Activated CD4-positive, alpha-beta T cell treated with anti-CD3 and anti-CD28 coated beads, Interleukin-2, amount 10 ng/mL, durations not matched to agents 24 days and 14 days (primary cell): ENCODE data around the gene MYMX. TPM values are rescaled to one million over a fixed set of nuclear protein-coding genes. Genes with fewer than 3 reads are reported as not detected.

ENCODE experiments used
- DNase-seq: peaks from one replicate; pipeline ENCODE4 v3.0.0; 2022
- H3K27ac Mint-ChIP-seq: one replicate; pipeline ENCODE4 v1.8.0; 2022; ENCODE audit warnings: mild to moderate bottlenecking, mixed read lengths
- H3K27me3 Mint-ChIP-seq: one replicate; pipeline ENCODE4 v1.8.0; 2022; ENCODE audit warnings: mixed read lengths
- H3K36me3 Mint-ChIP-seq: one replicate; pipeline ENCODE4 v1.8.0; 2022; ENCODE audit warnings: low read depth, mild to moderate bottlenecking, mixed read lengths
- H3K4me1 Mint-ChIP-seq: one replicate; pipeline ENCODE4 v1.8.0; 2021; ENCODE audit warnings: mixed read lengths
- H3K4me3 Mint-ChIP-seq: one replicate; pipeline ENCODE4 v1.8.0; 2022; ENCODE audit warnings: mild to moderate bottlenecking, moderate library complexity, mixed read lengths
- H3K9me3 Mint-ChIP-seq: one replicate; pipeline ENCODE4 v1.8.0; 2021; ENCODE audit warnings: mixed read lengths
- intact Hi-C: fragments of 100-400 bp; cut with micrococcal nuclease; formaldehyde crosslinking; loops from one replicate; pipeline ENCODE4 v1.15.1; 2023
- total RNA-seq: library from RNA; stranded (reverse); gene quantifications from 2 replicates; pipeline ENCODE4 v1.2.3, GENCODE V29; 2022

MYMX gene
- not detected in 2 replicates for total RNA-seq

- Mint-ChIP-seq H3K4me1 (peaks cover 9% of the 10 kb centered on the region), H3K27ac (no peak within 1 kb of the TSS)
Observed at GRCh38 chr6:44216677-44217331, at the start of gene MYMX. Gene MYMX (plus strand): TSS chr6:44216926. CDS start chr6:44217472, 546 bp downstream.

DNA sequence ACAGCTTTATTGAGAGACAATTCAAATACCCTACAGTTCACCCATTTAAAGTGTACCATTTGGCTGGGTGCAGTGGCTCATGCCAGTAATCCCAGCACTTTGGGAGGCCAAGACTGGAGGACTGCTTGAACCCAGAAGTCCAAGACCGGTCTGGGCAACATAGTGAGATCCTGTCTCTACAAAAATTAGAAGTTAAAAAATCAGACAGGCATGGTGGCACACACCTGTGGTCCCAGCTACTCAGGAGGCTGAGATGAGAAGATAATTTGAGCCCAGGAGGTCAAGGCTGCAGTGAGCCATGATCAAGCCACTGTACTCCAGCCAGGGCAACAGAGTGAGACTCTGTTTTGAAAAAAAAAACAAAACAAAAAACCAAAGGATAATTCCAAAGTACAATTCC lies 49.2 kb upstream of the MYMX start:
- Mint-ChIP-seq H3K4me1 (peaks cover 9% of the 10 kb centered on the region), H3K9me3 (no peaks in the 10 kb centered on the region), H3K27ac (no peak overlapping the region), H3K27me3 (peaks cover 19% of the 10 kb centered on the region), H3K4me3 (no peak overlapping the region), H3K36me3 (no peaks in the 10 kb centered on the region)
- DNase-seq: no peak
- intact Hi-C loops: no loop called here

More at GRCh38 chr6:44216677-44217331, at the start of gene MYMX:
- Mint-ChIP-seq H3K27me3 (peaks cover 18% of the 10 kb centered on the region), H3K9me3 (no peaks in the 10 kb centered on the region), H3K4me3 (no peak within 1 kb of the TSS), H3K36me3 (no peaks in the 10 kb centered on the region)
- intact Hi-C loops: no loop called here
- DNase-seq: no peak

DNA sequence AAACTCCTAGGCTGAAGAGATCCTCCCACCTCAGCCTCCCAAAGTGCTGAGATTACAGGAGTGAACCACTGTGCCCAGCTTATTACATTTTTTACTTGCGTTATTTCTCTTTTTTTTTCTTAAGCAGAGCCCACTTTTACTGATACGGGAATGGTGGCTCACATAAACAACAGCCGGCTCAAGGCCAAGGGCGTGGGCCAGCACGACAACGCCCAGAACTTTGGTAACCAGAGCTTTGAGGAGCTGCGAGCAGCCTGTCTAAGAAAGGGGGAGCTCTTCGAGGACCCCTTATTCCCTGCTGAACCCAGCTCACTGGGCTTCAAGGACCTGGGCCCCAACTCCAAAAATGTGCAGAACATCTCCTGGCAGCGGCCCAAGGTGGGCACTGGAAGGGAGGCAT lies 47.6 kb upstream of the MYMX start:
- DNase-seq: no peak
- H3K36me3 Mint-ChIP-seq: no peaks in the 10 kb centered on the region
- no peak overlapping the region for H3K4me3 Mint-ChIP-seq
- H3K9me3 Mint-ChIP-seq: no peaks in the 10 kb centered on the region
- H3K27me3 Mint-ChIP-seq: peaks cover 16% of the 10 kb centered on the region
- no peak overlapping the region for H3K27ac Mint-ChIP-seq
- peaks cover 12% of the 10 kb centered on the region for H3K4me1 Mint-ChIP-seq
- intact Hi-C loops: no loop called here

DNA sequence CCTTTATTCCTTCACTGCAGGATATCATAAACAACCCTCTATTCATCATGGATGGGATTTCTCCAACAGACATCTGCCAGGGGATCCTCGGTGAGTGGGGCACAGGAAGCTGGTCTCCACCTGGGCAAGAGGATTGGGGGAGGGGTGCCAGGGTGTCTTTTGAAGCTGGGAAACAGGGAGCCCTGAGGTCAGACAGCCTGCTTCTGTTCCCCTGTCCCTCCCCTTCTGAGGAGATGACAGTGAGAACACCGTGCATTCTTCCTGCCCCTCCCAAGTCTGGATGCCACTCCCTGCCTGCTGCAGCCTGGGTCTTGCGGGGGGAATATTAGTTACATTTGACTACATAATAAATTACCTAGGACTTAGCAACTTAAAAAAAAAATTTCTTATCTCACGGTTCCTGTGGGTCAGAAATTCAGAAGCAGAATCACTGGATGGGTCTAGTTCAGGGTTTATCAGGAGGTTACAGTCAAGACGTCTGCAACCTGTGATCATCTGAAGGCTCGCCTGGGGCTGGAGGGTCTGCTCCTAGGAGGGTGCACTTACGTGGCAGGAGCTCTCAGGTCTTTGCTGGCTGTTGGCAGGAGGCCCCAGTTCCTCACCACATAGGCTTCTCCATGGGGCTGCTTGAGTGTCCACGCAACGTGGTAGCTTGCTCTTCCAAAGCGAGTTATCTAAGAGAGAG lies 46.7 kb upstream of the MYMX start:
- Mint-ChIP-seq H3K27ac (no peak overlapping the region), H3K36me3 (no peaks in the 10 kb centered on the region), H3K4me3 (no peak overlapping the region), H3K9me3 (no peaks in the 10 kb centered on the region), H3K4me1 (peaks cover 12% of the 10 kb centered on the region), H3K27me3 (peaks cover 15% of the 10 kb centered on the region)
- DNase-seq: no peak
- intact Hi-C loops: loop anchor here (5.0 kb wide), 1 partner anchor 52 kb away; the partner anchor contains the start of gene SLC29A1

GRCh38 chr6:44171899-44172546 lies 44.7 kb upstream of the MYMX start:
- Mint-ChIP-seq H3K27ac (no peak overlapping the region), H3K27me3 (peaks cover 14% of the 10 kb centered on the region), H3K4me3 (no peak overlapping the region), H3K36me3 (no peaks in the 10 kb centered on the region), H3K9me3 (no peaks in the 10 kb centered on the region), H3K4me1 (peaks cover 14% of the 10 kb centered on the region)
- intact Hi-C loops: loop anchor here (1.0 to 5.0 kb wide), 4 partner anchors 50 to 166 kb away; partner anchors contain the start of genes SLC29A1 and SLC35B2
- DNase-seq: no peak

- Mint-ChIP-seq H3K4me1 (peaks cover 16% of the 10 kb centered on the region), H3K4me3 (no peak overlapping the region), H3K36me3 (no peaks in the 10 kb centered on the region), H3K9me3 (no peaks in the 10 kb centered on the region), H3K27ac (peak overlapping the region; percentile 29), H3K27me3 (peaks cover 14% of the 10 kb centered on the region)
- peak; percentile 93 for DNase-seq
- intact Hi-C loops: loop anchor here (1.0 to 5.0 kb wide), 4 partner anchors 49 to 165 kb away; partner anchors contain the start of genes SLC29A1 and SLC35B2
Observed at GRCh38 chr6:44172731-44173500, 43.8 kb upstream of the MYMX start.

- Mint-ChIP-seq H3K4me3 (no peak overlapping the region), H3K27ac (no peak overlapping the region), H3K9me3 (no peaks in the 10 kb centered on the region), H3K4me1 (peaks cover 16% of the 10 kb centered on the region), H3K36me3 (no peaks in the 10 kb centered on the region), H3K27me3 (peaks cover 10% of the 10 kb centered on the region)
- intact Hi-C loops: no loop called here
- DNase-seq: no peak
Observed at GRCh38 chr6:44176130-44176761, 40.5 kb upstream of the MYMX start.

GRCh38 chr6:44176762-44177509 lies 39.8 kb upstream of the MYMX start:
- intact Hi-C loops: no loop called here
- DNase-seq: no peak
- H3K27ac Mint-ChIP-seq: no peak overlapping the region
- H3K4me1 Mint-ChIP-seq: peaks cover 15% of the 10 kb centered on the region
- peak overlapping the region; percentile 14 for H3K4me3 Mint-ChIP-seq
- no peaks in the 10 kb centered on the region for H3K9me3 Mint-ChIP-seq
- no peaks in the 10 kb centered on the region for H3K36me3 Mint-ChIP-seq
- H3K27me3 Mint-ChIP-seq: peaks cover 10% of the 10 kb centered on the region

GRCh38 chr6:44177691-44178423 lies 38.9 kb upstream of the MYMX start:
- Mint-ChIP-seq H3K27ac (no peak overlapping the region), H3K27me3 (peaks cover 8% of the 10 kb centered on the region), H3K4me3 (no peak overlapping the region), H3K4me1 (peaks cover 8% of the 10 kb centered on the region), H3K36me3 (no peaks in the 10 kb centered on the region), H3K9me3 (no peaks in the 10 kb centered on the region)
- DNase-seq: no peak
- intact Hi-C loops: no loop called here

DNA sequence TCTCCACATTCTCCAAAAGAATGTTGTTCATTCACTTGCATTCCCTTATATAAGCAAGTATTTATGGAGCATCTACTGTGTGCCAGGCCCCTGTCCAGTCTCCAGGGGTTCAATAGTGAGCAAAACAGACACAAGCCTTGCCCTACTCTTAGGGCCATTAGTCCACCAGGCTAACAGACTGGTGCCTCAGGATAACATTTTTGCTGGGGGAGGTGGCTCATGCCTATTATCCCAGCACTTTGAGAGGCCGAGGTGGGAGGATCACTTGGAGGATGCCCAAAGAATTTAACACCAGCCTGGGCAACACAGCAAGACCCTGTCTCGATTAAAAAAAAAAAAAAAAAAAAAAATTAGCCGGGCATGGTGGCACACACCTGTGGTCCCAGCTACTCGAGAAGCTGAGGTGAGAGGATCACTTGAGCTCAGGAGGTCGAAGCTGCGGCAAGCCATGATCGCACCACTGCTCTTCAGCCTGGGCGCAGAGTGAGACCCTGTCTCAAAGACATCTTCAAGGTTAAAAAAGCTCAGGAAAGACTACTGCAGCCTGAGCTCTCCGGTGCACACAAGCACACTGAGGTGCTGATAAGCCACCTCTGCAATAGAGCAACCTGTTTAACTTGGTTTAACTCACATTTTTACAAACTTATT lies 38.2 kb upstream of the MYMX start:
- no peak overlapping the region for H3K4me3 Mint-ChIP-seq
- DNase-seq: no peak
- H3K9me3 Mint-ChIP-seq: no peaks in the 10 kb centered on the region
- H3K36me3 Mint-ChIP-seq: no peaks in the 10 kb centered on the region
- intact Hi-C loops: no loop called here
- peaks cover 7% of the 10 kb centered on the region for H3K4me1 Mint-ChIP-seq
- H3K27me3 Mint-ChIP-seq: peaks cover 8% of the 10 kb centered on the region
- no peak overlapping the region for H3K27ac Mint-ChIP-seq

DNA sequence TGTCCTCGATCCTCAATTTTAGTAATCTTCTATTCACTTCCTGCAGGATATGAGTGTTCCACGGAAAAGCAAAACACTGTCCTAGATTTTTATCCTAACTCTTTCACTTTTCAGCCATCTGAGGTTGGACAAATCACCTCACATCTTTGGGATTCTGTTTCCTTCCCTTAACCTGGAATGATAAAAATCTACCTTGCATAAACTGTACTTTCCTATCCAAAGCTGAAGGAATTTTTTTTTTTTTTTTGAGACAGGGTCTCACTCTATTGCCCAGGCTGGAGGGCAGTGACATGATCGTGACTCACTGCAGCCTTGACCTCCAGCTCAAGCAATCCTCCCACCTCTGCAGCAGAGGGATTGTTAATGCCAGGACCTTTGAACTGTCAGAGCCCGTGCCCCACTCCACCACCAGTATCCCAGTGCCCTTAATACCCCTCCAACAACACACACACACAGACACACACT lies 37.6 kb upstream of the MYMX start:
- Mint-ChIP-seq H3K9me3 (no peaks in the 10 kb centered on the region), H3K4me1 (peaks cover 7% of the 10 kb centered on the region), H3K36me3 (no peaks in the 10 kb centered on the region), H3K27me3 (peaks cover 5% of the 10 kb centered on the region), H3K27ac (no peak overlapping the region), H3K4me3 (no peak overlapping the region)
- no peak for DNase-seq
- intact Hi-C loops: no loop called here

DNA sequence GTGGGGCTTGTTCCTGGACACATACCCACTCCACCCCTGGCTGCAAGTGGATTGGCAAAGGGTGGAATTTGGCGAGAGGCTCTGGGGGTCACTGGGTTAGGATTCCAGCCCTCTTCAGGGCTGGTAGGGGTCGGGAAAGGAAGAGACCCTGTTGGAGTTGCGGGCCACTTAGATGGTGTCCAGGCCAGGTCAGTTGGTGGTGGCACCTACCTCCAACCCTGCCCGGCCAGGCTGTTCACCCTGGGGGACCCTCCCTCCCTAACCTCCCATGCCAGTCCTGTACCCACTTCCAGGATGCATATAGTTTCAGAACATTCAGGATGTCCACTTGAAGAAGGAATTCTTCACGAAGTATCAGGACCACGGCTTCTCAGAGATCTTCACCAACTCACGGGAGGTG lies 37.1 kb upstream of the MYMX start:
- intact Hi-C loops: no loop called here
- no peak overlapping the region for H3K27ac Mint-ChIP-seq
- H3K27me3 Mint-ChIP-seq: peaks cover 5% of the 10 kb centered on the region
- DNase-seq: no peak
- peaks cover 7% of the 10 kb centered on the region for H3K4me1 Mint-ChIP-seq
- no peaks in the 10 kb centered on the region for H3K36me3 Mint-ChIP-seq
- H3K4me3 Mint-ChIP-seq: no peak overlapping the region
- H3K9me3 Mint-ChIP-seq: no peaks in the 10 kb centered on the region
